Measurements from ENCODE around the gene PPP1R1A. TPM values are rescaled to one million over a fixed set of nuclear protein-coding genes. Genes with fewer than 3 reads are reported as not detected.

The PPP1R1A gene
- total RNA-seq, 2 donors from 2014 or later, result not detected

GRCh38 chr12:54587315-54587873 is 1.1 kb downstream of the PPP1R1A start:
- no peak for ATAC-seq
- H3K9me3 Mint-ChIP-seq, result no peaks in the 10 kb centered on the region
- no peaks in the 10 kb centered on the region for H3K36me3 Mint-ChIP-seq
- no peak overlapping the region for H3K27ac Mint-ChIP-seq
- DNase-seq (ENCODE audit: low spot score in 2 of 2), result no peak

GRCh38 chr12:54586620-54587019 is 1.8 kb downstream of the PPP1R1A start:
- DNase-seq (ENCODE audit: low spot score in 2 of 2) (no peak), ATAC-seq (no peak)
- Mint-ChIP-seq H3K36me3 (no peaks in the 10 kb centered on the region), H3K9me3 (no peaks in the 10 kb centered on the region), H3K27ac (no peak overlapping the region)

GRCh38 chr12:54585243-54585642 is 3.2 kb downstream of the PPP1R1A start:
- Mint-ChIP-seq H3K36me3 (no peaks in the 10 kb centered on the region), H3K9me3 (no peaks in the 10 kb centered on the region), H3K27ac (no peak overlapping the region)
- ATAC-seq, result no peak
- DNase-seq (ENCODE audit: low spot score in 2 of 2), result no peak

GRCh38 chr12:54584128-54584527 is 4.3 kb downstream of the PPP1R1A start:
- ATAC-seq (no peak), DNase-seq (ENCODE audit: low spot score in 2 of 2) (no peak)
- H3K9me3 Mint-ChIP-seq, result no peaks in the 10 kb centered on the region
- no peaks in the 10 kb centered on the region for H3K36me3 Mint-ChIP-seq
- peak overlapping the region in 1 of 2 donors; percentile 45 for H3K27ac Mint-ChIP-seq

GRCh38 chr12:54583726-54584125 is 4.7 kb downstream of the PPP1R1A start:
- Mint-ChIP-seq H3K36me3 (no peaks in the 10 kb centered on the region), H3K9me3 (no peaks in the 10 kb centered on the region)

GRCh38 chr12:54581412-54581811 is 7.0 kb downstream of the PPP1R1A start:
- H3K36me3 Mint-ChIP-seq, result no peaks in the 10 kb centered on the region
- no peak for ATAC-seq
- H3K27ac Mint-ChIP-seq, result no peak overlapping the region
- no peaks in the 10 kb centered on the region for H3K9me3 Mint-ChIP-seq
- DNase-seq (ENCODE audit: low spot score in 2 of 2), result no peak

More at GRCh38 chr12:54583726-54584125, 4.7 kb downstream of the PPP1R1A start:
- peak overlapping the region in 1 of 2 donors; percentile 19 for H3K27ac Mint-ChIP-seq
- no peak for DNase-seq (ENCODE audit: low spot score in 2 of 2)
- ATAC-seq, result no peak

GRCh38 chr12:54579696-54580333 is 8.6 kb downstream of the PPP1R1A start:
- Mint-ChIP-seq H3K27ac (peak overlapping the region; percentile 7 to 13), H3K36me3 (no peaks in the 10 kb centered on the region), H3K9me3 (no peaks in the 10 kb centered on the region)
- DNase-seq (ENCODE audit: low spot score in 2 of 2) (peak; percentile 80 to 92), ATAC-seq (peak; percentile 91 to 96)

- Mint-ChIP-seq H3K27ac (peak overlapping the region in 1 of 2 donors; percentile 7), H3K36me3 (no peaks in the 10 kb centered on the region), H3K9me3 (no peaks in the 10 kb centered on the region)
- ATAC-seq (peak; percentile 35 to 46), DNase-seq (ENCODE audit: low spot score in 2 of 2) (no peak)
Observed at GRCh38 chr12:54579258-54579657, 9.2 kb downstream of the PPP1R1A start.

- Mint-ChIP-seq H3K9me3 (no peaks in the 10 kb centered on the region), H3K27ac (peak overlapping the region in 1 of 2 donors; percentile 58), H3K36me3 (no peaks in the 10 kb centered on the region)
- ATAC-seq (no peak), DNase-seq (ENCODE audit: low spot score in 2 of 2) (no peak)
Observed at GRCh38 chr12:54578778-54579177, 9.7 kb downstream of the PPP1R1A start.

- no peaks in the 10 kb centered on the region for H3K9me3 Mint-ChIP-seq
- no peak for DNase-seq (ENCODE audit: low spot score in 2 of 2)
- ATAC-seq, result no peak
- no peak overlapping the region for H3K27ac Mint-ChIP-seq
- H3K36me3 Mint-ChIP-seq, result no peaks in the 10 kb centered on the region
Observed at GRCh38 chr12:54572881-54573280, 15.6 kb downstream of the PPP1R1A start.

- ATAC-seq (no peak), DNase-seq (ENCODE audit: low spot score in 2 of 2) (no peak)
- Mint-ChIP-seq H3K27ac (peak overlapping the region in 1 of 2 donors; percentile 53), H3K36me3 (no peaks in the 10 kb centered on the region), H3K9me3 (no peaks in the 10 kb centered on the region)
Observed at GRCh38 chr12:54571193-54572188, 17.0 kb downstream of the PPP1R1A start.

GRCh38 chr12:54569995-54570528 is 18.4 kb downstream of the PPP1R1A start:
- H3K27ac Mint-ChIP-seq, result no peak overlapping the region
- no peaks in the 10 kb centered on the region for H3K36me3 Mint-ChIP-seq
- DNase-seq (ENCODE audit: low spot score in 2 of 2), result no peak
- H3K9me3 Mint-ChIP-seq, result no peaks in the 10 kb centered on the region
- no peak for ATAC-seq

GRCh38 chr12:54569072-54569471 is 19.4 kb downstream of the PPP1R1A start:
- DNase-seq (ENCODE audit: low spot score in 2 of 2) (no peak), ATAC-seq (no peak)
- Mint-ChIP-seq H3K36me3 (no peaks in the 10 kb centered on the region), H3K27ac (no peak overlapping the region), H3K9me3 (no peaks in the 10 kb centered on the region)

- Mint-ChIP-seq H3K9me3 (no peaks in the 10 kb centered on the region), H3K27ac (no peak overlapping the region), H3K36me3 (no peaks in the 10 kb centered on the region)
- DNase-seq (ENCODE audit: low spot score in 2 of 2) (no peak), ATAC-seq (no peak)
Observed at GRCh38 chr12:54566792-54567191, 21.7 kb downstream of the PPP1R1A start.

GRCh38 chr12:54565986-54566544 is 22.4 kb downstream of the PPP1R1A start:
- no peaks in the 10 kb centered on the region for H3K9me3 Mint-ChIP-seq
- ATAC-seq, result no peak

GRCh38 chr12:54565310-54565985 is 23.0 kb downstream of the PPP1R1A start:
- ATAC-seq, result no peak
- H3K9me3 Mint-ChIP-seq, result no peaks in the 10 kb centered on the region

More at GRCh38 chr12:54565986-54566544, 22.4 kb downstream of the PPP1R1A start:
- H3K27ac Mint-ChIP-seq, result no peak overlapping the region
- DNase-seq (ENCODE audit: low spot score in 2 of 2), result no peak
- H3K36me3 Mint-ChIP-seq, result no peaks in the 10 kb centered on the region

More at GRCh38 chr12:54565310-54565985, 23.0 kb downstream of the PPP1R1A start:
- H3K36me3 Mint-ChIP-seq, result peaks cover 0 to under 1% of the 10 kb centered on the region in 2 donors
- no peak overlapping the region for H3K27ac Mint-ChIP-seq
- DNase-seq (ENCODE audit: low spot score in 2 of 2), result no peak
